Karpas-422 (cell line): Measurements from ENCODE around the gene CLASP1. TPM values are rescaled to one million over a fixed set of nuclear protein-coding genes. Genes with fewer than 3 reads are reported as not detected.
"Not testable (repeated sequence)": the region's sequence is repeated elsewhere in the genome, so short reads cannot be mapped to it uniquely, and the experiment has no call there.

ENCODE experiments used
- DNase-seq: peaks from one replicate; pipeline ENCODE4 v3.0.0-alpha.2; 2015
- H2AFZ ChIP-seq: fragments of 200-600 bp; sonication (generic); 2 replicates; pipeline ENCODE4 v1.6.1; 2014; ENCODE audit warnings: antibody characterized with exemption, low read length, mixed read lengths
- H3K27ac ChIP-seq: fragments of 200-600 bp; sonication (generic); 2 replicates; pipeline ENCODE4 v1.5.1; 2014; ENCODE audit warnings: mild to moderate bottlenecking, low read length, moderate library complexity
- H3K27me3 ChIP-seq: fragments of 200-600 bp; sonication (generic); 2 replicates; pipeline ENCODE4 v1.6.1; 2014; ENCODE audit warnings: low read length, mixed read lengths
- H3K36me3 ChIP-seq: fragments of 200-600 bp; sonication (generic); 2 replicates; pipeline ENCODE4 v1.6.1; 2014; ENCODE audit warnings: low read length, mixed read lengths; ENCODE audit not compliant: insufficient read depth
- H3K4me1 ChIP-seq: fragments of 200-600 bp; sonication (generic); 2 replicates; pipeline ENCODE4 v1.6.1; 2014; ENCODE audit warnings: mild to moderate bottlenecking, low read length, mixed read lengths
- H3K4me2 ChIP-seq: fragments of 200-600 bp; sonication (generic); 2 replicates; pipeline ENCODE4 v1.6.1; 2014; ENCODE audit warnings: low read length, low read depth, mild to moderate bottlenecking; ENCODE audit not compliant: poor library complexity, severe bottlenecking
- H3K4me3 ChIP-seq: fragments of 200-600 bp; sonication (generic); 2 replicates; pipeline ENCODE4 v1.5.1; 2014; ENCODE audit warnings: mild to moderate bottlenecking, antibody characterized with exemption, low read length, mixed read lengths
- H3K79me2 ChIP-seq: fragments of 200-600 bp; sonication (generic); 2 replicates; pipeline ENCODE4 v1.6.1; 2014; ENCODE audit warnings: mild to moderate bottlenecking, low read length, mixed read lengths
- H3K9ac ChIP-seq: fragments of 200-600 bp; sonication (generic); 2 replicates; pipeline ENCODE4 v1.6.0; 2014; ENCODE audit warnings: low read length
- H3K9me2 ChIP-seq: fragments of 200-600 bp; sonication (generic), shearing (Covaris generic); replicated peaks from 2 replicates; pipeline ENCODE4 v1.6.0; 2014; ENCODE audit warnings: mild to moderate bottlenecking, low read length, moderate library complexity; ENCODE audit not compliant: insufficient read depth
- H3K9me3 ChIP-seq: fragments of 300-700, 200-600 bp; sonication (generic); 2 replicates; pipeline ENCODE4 v1.6.1; 2014; ENCODE audit warnings: low read length, mixed read lengths
- H4K20me1 ChIP-seq: fragments of 200-600 bp; sonication (generic); 2 replicates; pipeline ENCODE4 v1.6.1; 2014; ENCODE audit warnings: mild to moderate bottlenecking, antibody characterized with exemption, low read length, low read depth; ENCODE audit not compliant: insufficient read depth
- total RNA-seq: library from RNA; depleted of rRNA; stranded (reverse); fragments of >200 nt; shearing (Covaris generic); gene quantifications from 2 replicates; pipeline ENCODE4 v1.2.3, GENCODE V29; 2014; ENCODE audit warnings: low replicate concordance

CLASP1 gene
- total RNA-seq, 1 experiment from 2014 or later: 102 TPM

- no peak overlapping the region for H3K9ac ChIP-seq
- H3K27me3 ChIP-seq: no peaks in the 10 kb centered on the region
- H3K9me3 ChIP-seq: no peaks in the 10 kb centered on the region
- no peaks in the 10 kb centered on the region for H4K20me1 ChIP-seq
- no peaks in the 10 kb centered on the region for H3K9me2 ChIP-seq
- H3K4me1 ChIP-seq: peaks cover 32% of the 10 kb centered on the region
- H3K79me2 ChIP-seq: peaks cover 94% of the 10 kb centered on the region
- no peak overlapping the region for H3K4me3 ChIP-seq
- H3K27ac ChIP-seq: no peak overlapping the region
- no peak overlapping the region for H3K4me2 ChIP-seq
- no peak overlapping the region for H2AFZ ChIP-seq
- DNase-seq: no peak
- H3K36me3 ChIP-seq: no peaks in the 10 kb centered on the region
Measured at GRCh38 chr2:121483021-121483420, 166.2 kb downstream of the CLASP1 start.

GRCh38 chr2:121480826-121481225 is 168.4 kb downstream of the CLASP1 start:
- H3K36me3 ChIP-seq: no peaks in the 10 kb centered on the region
- peaks cover 94% of the 10 kb centered on the region for H3K79me2 ChIP-seq
- no peak overlapping the region for H3K27ac ChIP-seq
- no peaks in the 10 kb centered on the region for H3K9me3 ChIP-seq
- DNase-seq: no peak
- no peak overlapping the region for H3K9ac ChIP-seq
- H4K20me1 ChIP-seq: no peaks in the 10 kb centered on the region
- H3K27me3 ChIP-seq: no peaks in the 10 kb centered on the region
- H3K9me2 ChIP-seq: no peaks in the 10 kb centered on the region
- H3K4me2 ChIP-seq: no peak overlapping the region
- peaks cover 31% of the 10 kb centered on the region for H3K4me1 ChIP-seq
- no peak overlapping the region for H2AFZ ChIP-seq
- no peak overlapping the region for H3K4me3 ChIP-seq

- no peaks in the 10 kb centered on the region for H4K20me1 ChIP-seq
- peak; percentile 47 for DNase-seq
- peaks cover 94% of the 10 kb centered on the region for H3K79me2 ChIP-seq
- no peaks in the 10 kb centered on the region for H3K9me2 ChIP-seq
- no peak overlapping the region for H3K4me2 ChIP-seq
- H3K36me3 ChIP-seq: no peaks in the 10 kb centered on the region
- H3K4me1 ChIP-seq: peaks cover 30% of the 10 kb centered on the region
- H3K9ac ChIP-seq: no peak overlapping the region
- H3K4me3 ChIP-seq: no peak overlapping the region
- H3K9me3 ChIP-seq: no peaks in the 10 kb centered on the region
- H3K27ac ChIP-seq: no peak overlapping the region
- no peaks in the 10 kb centered on the region for H3K27me3 ChIP-seq
- H2AFZ ChIP-seq: no peak overlapping the region
Measured at GRCh38 chr2:121479882-121480522, 169.3 kb downstream of the CLASP1 start.

- Histone ChIP-seq H3K4me3 (no peak overlapping the region), H2AFZ (no peak overlapping the region), H3K9me3 (no peaks in the 10 kb centered on the region), H3K79me2 (peaks cover 91% of the 10 kb centered on the region), H3K4me2 (no peak overlapping the region), H3K9me2 (no peaks in the 10 kb centered on the region), H3K9ac (no peak overlapping the region), H3K27me3 (no peaks in the 10 kb centered on the region), H4K20me1 (no peaks in the 10 kb centered on the region), H3K4me1 (peaks cover 22% of the 10 kb centered on the region), H3K27ac (no peak overlapping the region), H3K36me3 (no peaks in the 10 kb centered on the region)
- DNase-seq: no peak
Measured at GRCh38 chr2:121478996-121479745, 170.1 kb downstream of the CLASP1 start.

- H4K20me1 ChIP-seq, H3K27ac ChIP-seq, H3K9me3 ChIP-seq, H3K36me3 ChIP-seq, H3K27me3 ChIP-seq, DNase-seq, H3K9me2 ChIP-seq, H2AFZ ChIP-seq, H3K4me2 ChIP-seq, H3K9ac ChIP-seq, H3K4me3 ChIP-seq: not testable (repeated sequence)
- Histone ChIP-seq H3K4me1 (peaks cover 20% of the 10 kb centered on the region), H3K79me2 (peaks cover 91% of the 10 kb centered on the region)
Measured at GRCh38 chr2:121478358-121478995, 170.8 kb downstream of the CLASP1 start.

- H3K36me3 ChIP-seq: peaks cover 7% of the 10 kb centered on the region
Measured at GRCh38 chr2:121476684-121477083, 172.6 kb downstream of the CLASP1 start.

GRCh38 chr2:121475811-121476571 is 173.3 kb downstream of the CLASP1 start:
- H4K20me1 ChIP-seq: no peaks in the 10 kb centered on the region
- H3K27ac ChIP-seq: 0 out of 2 replicates have a peak overlapping the region, but pooled peaks have one; percentile 25
- H3K9me3 ChIP-seq: no peaks in the 10 kb centered on the region
- H2AFZ ChIP-seq: no peak overlapping the region
- H3K27me3 ChIP-seq: no peaks in the 10 kb centered on the region
- H3K4me3 ChIP-seq: no peak overlapping the region
- H3K36me3 ChIP-seq: peaks cover 13% of the 10 kb centered on the region
- DNase-seq: no peak
- peaks cover 20% of the 10 kb centered on the region for H3K4me1 ChIP-seq
- H3K79me2 ChIP-seq: peaks cover 92% of the 10 kb centered on the region
- H3K4me2 ChIP-seq: no peak overlapping the region
- no peak overlapping the region for H3K9ac ChIP-seq
- H3K9me2 ChIP-seq: no peaks in the 10 kb centered on the region

More at GRCh38 chr2:121476684-121477083, 172.6 kb downstream of the CLASP1 start:
- H3K4me2 ChIP-seq: no peak overlapping the region
- H3K9me2 ChIP-seq: no peaks in the 10 kb centered on the region
- peaks cover 20% of the 10 kb centered on the region for H3K4me1 ChIP-seq
- H3K79me2 ChIP-seq: peaks cover 92% of the 10 kb centered on the region
- H3K27ac ChIP-seq: no peak overlapping the region
- no peaks in the 10 kb centered on the region for H3K9me3 ChIP-seq
- H3K27me3 ChIP-seq: no peaks in the 10 kb centered on the region
- DNase-seq: no peak
- no peaks in the 10 kb centered on the region for H4K20me1 ChIP-seq
- no peak overlapping the region for H2AFZ ChIP-seq
- H3K9ac ChIP-seq: no peak overlapping the region
- no peak overlapping the region for H3K4me3 ChIP-seq

GRCh38 chr2:121473512-121473911 is 175.8 kb downstream of the CLASP1 start:
- H3K9me2 ChIP-seq: no peaks in the 10 kb centered on the region
- H3K79me2 ChIP-seq: peaks cover 84% of the 10 kb centered on the region
- DNase-seq: no peak
- H3K4me3 ChIP-seq: no peak overlapping the region
- no peak overlapping the region for H3K4me2 ChIP-seq
- H3K27me3 ChIP-seq: no peaks in the 10 kb centered on the region
- H3K4me1 ChIP-seq: peaks cover 20% of the 10 kb centered on the region
- no peak overlapping the region for H2AFZ ChIP-seq
- H3K27ac ChIP-seq: no peak overlapping the region
- H3K36me3 ChIP-seq: peaks cover 36% of the 10 kb centered on the region
- H3K9ac ChIP-seq: no peak overlapping the region
- H4K20me1 ChIP-seq: no peaks in the 10 kb centered on the region
- no peaks in the 10 kb centered on the region for H3K9me3 ChIP-seq
